ENCODE measurements around the gene CCDC3.

Gene CCDC3

DNA sequence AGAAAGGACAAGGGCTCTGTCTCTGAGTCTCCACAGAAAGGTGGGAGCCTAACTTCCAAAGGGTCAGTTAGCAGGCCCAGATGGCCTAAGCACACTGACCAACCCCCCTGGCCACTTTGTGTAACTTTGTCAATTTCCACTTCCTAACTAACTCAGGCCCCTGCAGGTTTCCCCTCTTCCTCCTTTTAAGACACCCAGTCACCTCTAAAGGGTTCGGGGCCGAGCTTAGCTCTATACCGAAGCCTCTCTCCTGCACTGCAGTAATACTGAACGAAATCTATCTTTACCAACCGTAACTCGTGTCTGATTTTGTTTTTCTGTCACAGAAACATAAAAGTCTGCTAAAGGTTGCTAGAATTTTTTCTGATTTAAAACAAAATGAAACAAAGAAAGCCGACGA is 44.4 kb downstream of the CCDC3 start:
- TF ChIP-seq TAF1 (IDR thresholded peaks at IDR 0.05; ENCODE audit: borderline replicate concordance, low read depth, low read length), result no peak
- TF ChIP-seq POLR2A (IDR thresholded peaks at IDR 0.05; ENCODE audit: low read depth, low read length), result no peak
- TF ChIP-seq POLR2AphosphoS5 (IDR thresholded peaks at IDR 0.05; ENCODE audit: low read depth, low read length), result no peak
- DNase-seq (ENCODE audit: insufficient read length) (no peak), FAIRE-seq (no peak)

DNA sequence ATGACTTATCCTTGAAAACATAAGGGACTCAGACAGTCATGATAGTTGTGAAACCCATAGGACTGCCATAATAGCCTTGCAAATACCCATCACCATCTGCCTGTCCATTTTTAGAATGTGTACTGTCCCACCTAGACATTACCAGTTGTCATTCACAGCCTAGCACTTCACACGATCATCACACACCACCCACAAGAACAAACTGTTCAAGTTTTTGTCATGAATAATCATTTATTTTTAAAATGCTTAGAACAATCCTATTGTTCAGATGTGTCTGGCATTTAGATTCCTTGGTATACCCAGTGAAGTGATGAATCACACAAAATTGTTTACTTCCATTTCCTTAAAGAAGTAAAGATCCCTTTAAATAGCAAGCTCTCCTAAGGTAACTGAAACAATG is 46.6 kb downstream of the CCDC3 start:
- no peak for FAIRE-seq
- no peak for TF ChIP-seq POLR2AphosphoS5 (IDR thresholded peaks at IDR 0.05; ENCODE audit: low read depth, low read length)
- TF ChIP-seq POLR2A (IDR thresholded peaks at IDR 0.05; ENCODE audit: low read depth, low read length), result no peak
- no peak for TF ChIP-seq TAF1 (IDR thresholded peaks at IDR 0.05; ENCODE audit: borderline replicate concordance, low read depth, low read length)
- no peak for DNase-seq (ENCODE audit: insufficient read length)

DNA sequence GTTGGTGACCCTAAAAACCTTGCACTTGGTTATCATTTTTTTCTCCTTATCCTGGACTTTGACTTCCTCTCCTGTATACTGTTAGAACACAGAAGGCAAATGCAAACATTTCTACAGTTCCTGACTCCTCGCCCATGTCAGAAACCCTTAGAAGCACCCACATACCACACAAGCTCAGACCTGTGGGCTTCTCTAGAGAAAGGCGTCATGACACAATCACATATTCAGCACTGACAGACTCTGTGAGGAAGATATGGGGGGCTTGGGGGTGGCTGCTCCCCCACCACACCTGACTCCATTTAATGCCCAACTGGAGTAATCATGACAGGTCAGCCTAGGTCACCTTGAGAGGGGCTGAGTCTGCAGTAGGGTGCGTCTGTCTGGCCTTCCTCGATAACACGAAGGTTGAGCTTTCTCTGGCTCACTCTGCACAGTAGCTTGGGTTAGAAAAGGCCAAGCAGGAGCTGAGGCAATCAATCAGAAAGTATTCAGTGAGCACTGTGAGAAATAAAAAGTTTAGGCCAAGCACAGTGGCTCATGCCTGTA is 50.9 kb downstream of the CCDC3 start:
- DNase-seq (ENCODE audit: insufficient read length) (no peak), FAIRE-seq (no peak)
- no peak for TF ChIP-seq TAF1 (IDR thresholded peaks at IDR 0.05; ENCODE audit: borderline replicate concordance, low read depth, low read length)
- TF ChIP-seq POLR2A (IDR thresholded peaks at IDR 0.05; ENCODE audit: low read depth, low read length), result no peak
- TF ChIP-seq POLR2AphosphoS5 (IDR thresholded peaks at IDR 0.05; ENCODE audit: low read depth, low read length), result no peak

DNA sequence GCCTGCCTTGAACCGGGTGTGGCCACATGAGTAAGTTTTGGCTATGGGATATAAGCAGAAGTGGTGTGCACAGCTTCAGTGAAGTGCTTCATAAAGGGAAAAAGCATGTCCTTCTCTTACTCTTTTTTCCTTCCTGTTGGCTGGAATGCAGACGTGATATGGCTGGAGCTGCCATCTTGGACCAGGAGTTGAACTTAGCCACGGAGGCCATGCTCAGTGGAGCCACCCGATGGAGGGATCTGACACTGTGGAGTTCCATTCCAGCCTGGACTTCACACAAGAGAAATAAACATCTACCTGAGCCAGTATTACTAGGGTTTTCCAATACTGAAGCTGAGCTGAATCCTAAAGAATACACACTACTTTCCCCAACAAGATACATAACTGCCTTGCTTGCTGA is 52.3 kb downstream of the CCDC3 start:
- no peak for DNase-seq (ENCODE audit: insufficient read length)
- FAIRE-seq, result no peak
- no peak for TF ChIP-seq POLR2A (IDR thresholded peaks at IDR 0.05; ENCODE audit: low read depth, low read length)
- no peak for TF ChIP-seq POLR2AphosphoS5 (IDR thresholded peaks at IDR 0.05; ENCODE audit: low read depth, low read length)
- no peak for TF ChIP-seq TAF1 (IDR thresholded peaks at IDR 0.05; ENCODE audit: borderline replicate concordance, low read depth, low read length)

DNA sequence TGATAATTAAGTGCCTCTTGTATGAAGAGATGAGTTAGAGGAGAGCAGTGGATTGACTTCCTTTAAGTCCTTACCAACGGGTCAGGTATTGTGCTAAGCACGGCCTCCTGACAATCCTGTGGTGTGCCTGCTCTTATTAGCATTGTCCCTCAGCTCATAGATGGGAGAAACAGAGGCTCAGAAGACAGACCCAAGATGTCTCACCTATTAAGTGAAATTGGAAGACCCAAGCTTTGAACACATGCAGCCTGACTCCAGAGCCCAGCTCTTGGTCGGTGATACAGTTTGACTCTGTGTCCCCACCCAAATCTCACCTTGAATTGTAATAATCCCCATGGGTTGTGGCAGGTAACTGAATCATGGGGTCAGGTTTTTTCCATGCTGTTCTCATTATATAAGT is 53.8 kb downstream of the CCDC3 start:
- TF ChIP-seq POLR2A (IDR thresholded peaks at IDR 0.05; ENCODE audit: low read depth, low read length) (no peak), POLR2AphosphoS5 (IDR thresholded peaks at IDR 0.05; ENCODE audit: low read depth, low read length) (no peak), TAF1 (IDR thresholded peaks at IDR 0.05; ENCODE audit: borderline replicate concordance, low read depth, low read length) (no peak)
- no peak for FAIRE-seq
- DNase-seq (ENCODE audit: insufficient read length), result no peak

DNA sequence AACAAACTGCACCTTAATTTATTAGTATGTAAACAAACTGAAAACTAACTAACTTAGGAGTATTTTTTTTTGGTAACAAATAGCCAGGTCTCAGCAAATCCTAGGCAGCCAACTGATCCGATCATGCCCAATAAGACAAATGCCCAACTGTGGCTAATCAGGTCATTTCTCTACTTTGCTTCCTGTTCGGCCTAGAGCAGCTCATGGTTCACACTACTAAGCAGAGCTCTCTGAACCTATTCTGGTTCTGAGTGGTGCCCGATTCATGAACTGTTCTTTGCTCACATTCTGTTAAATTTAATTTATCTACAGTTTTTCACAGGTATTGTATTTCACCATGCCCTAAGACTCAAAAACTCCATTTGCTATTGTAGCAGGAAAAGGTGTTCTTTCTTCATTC is 55.1 kb downstream of the CCDC3 start:
- TF ChIP-seq POLR2A (IDR thresholded peaks at IDR 0.05; ENCODE audit: low read depth, low read length), result no peak
- no peak for TF ChIP-seq TAF1 (IDR thresholded peaks at IDR 0.05; ENCODE audit: borderline replicate concordance, low read depth, low read length)
- TF ChIP-seq POLR2AphosphoS5 (IDR thresholded peaks at IDR 0.05; ENCODE audit: low read depth, low read length), result no peak
- FAIRE-seq, result no peak
- no peak for DNase-seq (ENCODE audit: insufficient read length)

DNA sequence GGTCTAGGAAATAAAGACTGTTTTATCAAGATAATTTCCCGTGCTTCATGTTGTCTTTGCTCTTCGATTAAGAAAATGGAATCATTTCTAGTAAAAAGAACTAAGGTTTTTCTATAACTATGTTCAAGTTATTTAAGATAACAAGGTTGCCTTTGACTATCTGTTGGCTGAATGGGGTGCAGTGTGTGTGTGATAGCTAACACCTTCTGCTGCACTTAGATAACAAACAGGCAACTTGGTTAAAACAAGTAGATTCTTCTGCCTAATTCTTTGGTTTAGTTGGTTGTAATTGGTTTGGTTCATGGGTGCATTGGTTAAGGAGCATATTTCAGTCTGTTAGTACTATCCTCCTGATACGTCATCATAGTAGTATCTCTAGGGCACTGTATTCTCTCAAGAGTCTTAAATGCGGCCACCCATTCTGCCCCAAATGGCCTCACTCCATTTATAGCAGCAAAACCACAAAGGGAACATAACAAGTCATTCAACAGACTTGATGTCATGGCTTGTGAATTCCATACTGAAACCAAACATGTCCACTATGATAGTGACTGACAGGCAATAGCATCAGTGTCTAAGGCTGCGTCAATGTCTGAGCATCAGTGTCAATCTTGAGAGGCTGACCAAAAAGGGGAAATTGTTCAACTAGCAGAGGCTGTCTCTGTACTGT is 55.7 kb downstream of the CCDC3 start:
- FAIRE-seq, result no peak
- no peak for DNase-seq (ENCODE audit: insufficient read length)
- TF ChIP-seq POLR2AphosphoS5 (IDR thresholded peaks at IDR 0.05; ENCODE audit: low read depth, low read length), result no peak
- no peak for TF ChIP-seq POLR2A (IDR thresholded peaks at IDR 0.05; ENCODE audit: low read depth, low read length)
- no peak for TF ChIP-seq TAF1 (IDR thresholded peaks at IDR 0.05; ENCODE audit: borderline replicate concordance, low read depth, low read length)

DNA sequence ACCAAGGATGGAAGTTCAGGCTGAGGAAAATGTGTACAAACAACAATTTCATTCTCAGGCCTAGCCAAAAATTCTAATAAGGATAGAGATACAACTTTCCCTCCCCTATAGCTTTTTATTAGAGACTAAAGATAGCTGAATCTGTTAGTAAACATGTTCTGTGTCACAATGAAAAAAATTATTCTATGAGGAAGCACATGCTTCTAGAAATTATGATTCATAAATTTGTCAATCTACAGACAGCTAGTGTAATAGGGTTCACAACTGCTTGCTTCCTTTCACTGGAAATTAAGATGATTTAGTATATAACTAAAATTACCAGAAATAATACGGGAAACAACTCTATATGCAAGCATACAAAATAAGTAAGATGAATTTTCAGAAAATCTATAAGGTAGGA is 56.6 kb downstream of the CCDC3 start:
- FAIRE-seq, result no peak
- TF ChIP-seq POLR2A (IDR thresholded peaks at IDR 0.05; ENCODE audit: low read depth, low read length) (no peak), POLR2AphosphoS5 (IDR thresholded peaks at IDR 0.05; ENCODE audit: low read depth, low read length) (no peak)
- DNase-seq (ENCODE audit: insufficient read length), result no peak

DNA sequence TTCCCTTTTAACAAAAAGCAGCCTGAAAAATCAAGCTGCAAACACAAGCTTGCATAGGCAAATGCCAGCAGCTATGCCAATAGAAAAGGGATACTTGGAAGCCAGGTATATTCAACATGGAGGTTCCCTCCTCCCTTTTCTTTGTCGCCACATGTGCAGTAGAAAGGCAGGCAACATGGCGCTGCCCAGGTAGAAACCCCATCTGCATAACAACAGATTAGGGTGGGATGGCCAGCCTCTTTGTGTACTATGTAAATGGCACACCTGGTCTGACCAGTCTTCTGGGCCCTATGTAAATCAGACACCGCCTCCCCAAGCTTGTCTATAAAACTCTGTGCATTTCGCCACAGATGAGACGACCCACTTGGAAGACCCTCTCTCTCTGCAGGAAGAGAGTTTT is 58.1 kb downstream of the CCDC3 start:
- TF ChIP-seq POLR2A (IDR thresholded peaks at IDR 0.05; ENCODE audit: low read depth, low read length) (no peak), POLR2AphosphoS5 (IDR thresholded peaks at IDR 0.05; ENCODE audit: low read depth, low read length) (no peak), TAF1 (IDR thresholded peaks at IDR 0.05; ENCODE audit: borderline replicate concordance, low read depth, low read length) (no peak)
- DNase-seq (ENCODE audit: insufficient read length), result no peak
- no peak for FAIRE-seq

DNA sequence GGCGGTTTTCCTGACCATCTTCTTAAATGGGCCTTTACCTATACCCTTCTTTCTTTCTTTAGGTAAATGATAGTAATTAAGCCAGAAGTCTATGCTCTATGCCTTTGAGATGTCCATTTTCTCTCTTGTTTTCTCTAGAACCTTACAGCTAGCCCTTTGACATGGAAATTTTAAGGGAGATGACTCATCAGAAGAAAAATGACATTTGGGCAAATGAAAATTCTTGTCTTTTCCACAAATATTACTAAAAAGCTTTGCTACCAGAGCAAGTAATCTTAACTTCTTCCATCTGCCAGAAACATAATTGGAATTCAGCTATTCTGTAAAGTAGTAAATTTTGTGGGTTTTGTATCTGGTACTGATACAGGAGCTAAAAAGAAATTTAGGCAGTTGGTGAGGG is 59.5 kb downstream of the CCDC3 start:
- TF ChIP-seq TAF1 (IDR thresholded peaks at IDR 0.05; ENCODE audit: borderline replicate concordance, low read depth, low read length), result no peak
- no peak for TF ChIP-seq POLR2A (IDR thresholded peaks at IDR 0.05; ENCODE audit: low read depth, low read length)
- no peak for TF ChIP-seq POLR2AphosphoS5 (IDR thresholded peaks at IDR 0.05; ENCODE audit: low read depth, low read length)
- DNase-seq (ENCODE audit: insufficient read length) (no peak), FAIRE-seq (no peak)

DNA sequence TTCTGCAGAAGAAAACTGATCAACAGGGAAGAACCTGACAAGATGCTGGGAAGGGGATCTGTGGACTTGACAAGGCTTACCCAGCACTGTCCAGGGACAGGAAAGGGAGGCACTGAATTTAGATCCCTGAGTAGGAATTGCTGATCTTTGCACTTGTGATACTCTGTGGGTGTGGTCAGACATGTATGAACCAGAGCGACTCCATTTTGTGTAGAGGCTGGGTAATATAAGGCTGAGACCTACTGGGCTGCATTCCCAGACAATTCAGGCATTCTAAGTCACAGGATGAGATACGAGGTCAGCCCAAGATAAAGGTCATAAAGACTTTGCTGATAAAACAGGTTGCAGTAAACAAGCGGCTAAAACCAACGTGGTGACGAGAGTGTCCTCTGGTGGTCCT is 60.7 kb downstream of the CCDC3 start:
- FAIRE-seq (no peak), DNase-seq (ENCODE audit: insufficient read length) (no peak)
- TF ChIP-seq POLR2A (IDR thresholded peaks at IDR 0.05; ENCODE audit: low read depth, low read length) (no peak), TAF1 (IDR thresholded peaks at IDR 0.05; ENCODE audit: borderline replicate concordance, low read depth, low read length) (no peak), POLR2AphosphoS5 (IDR thresholded peaks at IDR 0.05; ENCODE audit: low read depth, low read length) (no peak)

DNA sequence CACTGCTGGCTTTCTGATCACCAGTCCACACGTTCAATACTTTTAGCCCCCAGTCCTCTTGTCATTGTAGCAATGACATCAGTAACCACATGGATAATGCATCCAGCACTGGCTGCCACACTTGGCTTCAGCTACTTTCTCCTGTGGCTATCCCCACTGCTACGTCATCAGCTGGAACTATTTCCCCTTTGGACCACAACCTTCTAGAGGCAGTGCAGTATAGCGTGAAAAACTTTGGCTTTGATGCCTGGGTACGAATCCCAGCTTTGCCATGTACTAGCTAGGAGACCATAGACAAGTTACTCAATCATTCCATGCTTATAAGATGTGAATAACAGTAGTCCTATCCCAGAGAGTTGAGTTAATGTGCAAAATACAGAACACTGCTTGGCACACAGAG is 63.2 kb downstream of the CCDC3 start:
- DNase-seq (ENCODE audit: insufficient read length) (no peak), FAIRE-seq (no peak)
- no peak for TF ChIP-seq TAF1 (IDR thresholded peaks at IDR 0.05; ENCODE audit: borderline replicate concordance, low read depth, low read length)
- no peak for TF ChIP-seq POLR2A (IDR thresholded peaks at IDR 0.05; ENCODE audit: low read depth, low read length)
- no peak for TF ChIP-seq POLR2AphosphoS5 (IDR thresholded peaks at IDR 0.05; ENCODE audit: low read depth, low read length)

Measured in GM12892 (cell line).